Prostate gland (tissue), 2 donors: ENCODE data around the gene PDE5A.

Experiments
- CTCF ChIP-seq, 4 experiments: fragments of 200-600 bp in 2 of 4; fragments of 450-650 bp in 2 of 4; sonication (generic) in 2 of 4; IDR thresholded peaks; 1 replicate in 3 of 4; 2 replicates in 1 of 4; pipeline ENCODE4 v1.5.1; 2016 to 2019; ENCODE audit warnings: antibody characterized with exemption in 4 of 4, mild to moderate bottlenecking in 2 of 4, moderate library complexity in 2 of 4
- POLR2A ChIP-seq: fragments of 450-650 bp; IDR thresholded peaks from one replicate; pipeline ENCODE4 v1.6.1; 2016; ENCODE audit warnings: antibody characterized with exemption, mild to moderate bottlenecking
- POLR2AphosphoS5 ChIP-seq: sonication (generic); formaldehyde crosslinking; IDR thresholded peaks from one replicate; pipeline ENCODE4 v1.6.1; 2017; ENCODE audit warnings: antibody characterized with exemption

DNA sequence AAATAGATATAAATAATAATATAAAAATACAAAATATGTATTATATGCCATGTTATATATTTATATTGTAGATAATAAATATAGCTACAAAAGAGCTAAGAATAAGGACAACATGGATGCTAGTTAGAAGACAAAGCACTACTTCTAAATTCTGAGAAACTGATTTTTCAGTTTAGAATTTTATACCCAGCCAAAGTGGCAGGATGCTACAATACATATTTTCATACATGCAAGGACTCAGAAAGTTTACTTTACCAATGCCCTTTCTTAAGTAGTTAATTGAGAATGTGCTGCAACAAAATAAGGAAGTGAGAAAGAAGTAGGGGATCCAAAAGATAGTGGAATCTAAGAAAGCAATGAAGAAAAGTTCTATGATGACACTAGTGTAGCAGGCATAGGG, 64.5 kb downstream of the PDE5A start:
- no peak for TF ChIP-seq CTCF (IDR thresholded peaks at IDR 0.05)
- TF ChIP-seq POLR2AphosphoS5 = no peak
- TF ChIP-seq POLR2A = no peak
